CD4-positive, CD25-positive, alpha-beta regulatory T cell (primary cell): ENCODE measurements around the gene KCNIP4. TPM values are rescaled to one million over a fixed set of nuclear protein-coding genes. Genes with fewer than 3 reads are reported as not detected.

Experiments used
- ATAC-seq, 2 donors: fragments of 150-1000 bp; cut with Tn5 transposase; one replicate each; pipeline ENCODE4 v1.10.0; 2021; ENCODE audit warnings: low read depth in 2 of 2, moderate number of reproducible peaks in 2 of 2, moderate library complexity in 1 of 2
- DNase-seq, 3 donors: peaks; one replicate each; pipeline versions ENCODE4 v3.0.0 to v3.0.0-alpha.2; 2012 to 2022; ENCODE audit warnings: mixed read lengths in 1 of 3
- H3K27ac ChIP-seq: one replicate; pipeline ENCODE4 v1.7.0; 2013; ENCODE audit warnings: mild to moderate bottlenecking, low read length; ENCODE audit not compliant: insufficient read depth, poor library complexity, severe bottlenecking
- H3K27me3 ChIP-seq: one replicate; pipeline ENCODE4 v1.7.0; 2013; ENCODE audit warnings: low read length; ENCODE audit not compliant: control insufficient read depth, insufficient read depth
- H3K36me3 ChIP-seq: one replicate; pipeline ENCODE4 v1.7.0; 2013; ENCODE audit warnings: mild to moderate bottlenecking, low read length, moderate library complexity; ENCODE audit not compliant: control insufficient read depth, insufficient read depth
- H3K4me1 ChIP-seq: 2 replicates; pipeline ENCODE4 v1.7.0; 2013; ENCODE audit warnings: mild to moderate bottlenecking, low read length; ENCODE audit not compliant: insufficient read depth, control insufficient read depth, poor library complexity, severe bottlenecking
- H3K4me3 ChIP-seq: one replicate; pipeline ENCODE4 v1.7.0; 2013; ENCODE audit warnings: low read depth, mild to moderate bottlenecking, low read length, moderate library complexity
- H3K9me3 ChIP-seq, 2 experiments: 1 replicate in 1 of 2; 2 replicates in 1 of 2; pipeline ENCODE4 v1.7.0; 2013; ENCODE audit warnings: low read length in 2 of 2, mild to moderate bottlenecking in 1 of 2, moderate library complexity in 1 of 2; ENCODE audit not compliant: control insufficient read depth in 2 of 2
- H3K27ac Mint-ChIP-seq, 3 donors: one replicate each; pipeline ENCODE4 v1.8.0; 2020 to 2022; ENCODE audit warnings: mild to moderate bottlenecking in 3 of 3, mixed read lengths in 3 of 3, moderate library complexity in 2 of 3
- H3K27me3 Mint-ChIP-seq: one replicate; pipeline ENCODE4 v1.8.0; 2022; ENCODE audit warnings: mild to moderate bottlenecking, mixed read lengths
- H3K36me3 Mint-ChIP-seq: one replicate; pipeline ENCODE4 v1.8.0; 2020; ENCODE audit warnings: mixed read lengths
- H3K4me1 Mint-ChIP-seq, 4 donors: one replicate each; pipeline ENCODE4 v1.8.0; 2020 to 2022; ENCODE audit warnings: mixed read lengths in 4 of 4, mild to moderate bottlenecking in 1 of 4
- H3K4me3 Mint-ChIP-seq, 4 donors: one replicate each; pipeline ENCODE4 v1.8.0; 2020 to 2022; ENCODE audit warnings: mild to moderate bottlenecking in 4 of 4, mixed read lengths in 4 of 4, moderate library complexity in 3 of 4
- H3K9me3 Mint-ChIP-seq, 7 donors: one replicate each; pipeline ENCODE4 v1.8.0; 2020 to 2022; ENCODE audit warnings: mixed read lengths in 7 of 7, mild to moderate bottlenecking in 3 of 7, moderate library complexity in 2 of 7
- polyA plus RNA-seq, 4 donors: library from polyadenylated mRNA; unstranded; fragments of 300-500 nt; fragmentation: Illumina TruSeq; gene quantifications; one replicate each; pipeline ENCODE4 v1.2.3, GENCODE V29; 2021
- total RNA-seq: library from RNA; stranded (reverse); gene quantifications from one replicate; pipeline ENCODE4 v1.2.3, GENCODE V29; 2022

KCNIP4 gene
- total and polyA plus RNA-seq, 5 donors from 2014 or later: 0.09 to 0.24 TPM; not detected in 3

DNA sequence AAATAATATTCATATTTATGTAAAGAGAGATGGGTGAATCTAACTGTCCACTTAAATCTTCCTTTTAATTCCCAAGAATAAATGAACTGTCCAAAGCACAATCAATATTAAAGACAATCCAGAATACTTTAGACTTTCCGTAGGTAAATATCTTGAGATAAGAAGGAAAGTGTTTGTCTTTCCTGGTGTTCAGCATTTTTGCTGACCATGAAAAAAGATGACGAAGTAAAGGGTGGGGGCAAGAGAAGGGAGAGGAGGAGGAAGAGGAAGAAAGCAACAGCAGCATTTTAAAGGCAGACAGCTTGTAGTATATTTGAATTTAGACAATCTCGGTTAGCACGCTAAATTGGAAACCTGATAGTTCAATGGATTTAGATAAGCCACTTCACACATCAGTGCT, 498.2 kb downstream of the KCNIP4 start:
- H3K36me3 ChIP-seq: no peaks in the 10 kb centered on the region
- ATAC-seq (no peak), DNase-seq (no peak)
- no peak overlapping the region for H3K27ac Mint-ChIP-seq
- H3K27me3 ChIP-seq: no peaks in the 10 kb centered on the region
- no peak overlapping the region for H3K4me3 Mint-ChIP-seq
- H3K4me3 ChIP-seq: no peak overlapping the region
- no peaks in the 10 kb centered on the region for H3K36me3 Mint-ChIP-seq
- no peaks in the 10 kb centered on the region for H3K27me3 Mint-ChIP-seq
- no peaks in the 10 kb centered on the region for H3K4me1 ChIP-seq
- H3K9me3 ChIP-seq: no peaks in the 10 kb centered on the region
- H3K9me3 Mint-ChIP-seq: peaks cover 0 to 13% (median 3%) of the 10 kb centered on the region in 7 donors
- no peaks in the 10 kb centered on the region for H3K4me1 Mint-ChIP-seq
- no peak overlapping the region for H3K27ac ChIP-seq

- no peaks in the 10 kb centered on the region for H3K27me3 Mint-ChIP-seq
Observed at GRCh38 chr4:21447301-21448054, 501.1 kb downstream of the KCNIP4 start.

DNA sequence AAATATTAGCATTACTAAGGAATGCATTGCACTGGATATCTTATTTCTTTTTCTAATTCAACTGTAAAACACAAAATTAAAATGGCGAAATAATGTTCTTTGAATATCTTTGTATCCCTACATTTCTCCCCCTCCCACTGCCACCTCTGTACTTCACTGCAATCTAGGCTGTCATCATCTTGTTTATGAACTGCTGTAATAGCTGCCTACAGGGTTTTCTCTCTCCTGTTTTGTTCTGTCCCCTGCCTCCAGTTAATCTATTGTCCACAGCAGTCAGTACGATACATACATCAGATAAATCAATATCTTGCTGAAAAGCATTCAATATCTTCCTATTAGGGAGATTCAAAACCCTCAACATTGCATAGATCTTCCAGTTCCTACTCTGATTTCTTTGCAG, 528.4 kb downstream of the KCNIP4 start:
- no peaks in the 10 kb centered on the region for H3K27me3 ChIP-seq
- Mint-ChIP-seq H3K4me3 (no peak overlapping the region), H3K27me3 (no peaks in the 10 kb centered on the region), H3K9me3 (peaks cover 0 to 21% (median 7%) of the 10 kb centered on the region in 7 donors), H3K4me1 (no peaks in the 10 kb centered on the region), H3K27ac (no peak overlapping the region), H3K36me3 (no peaks in the 10 kb centered on the region)
- no peaks in the 10 kb centered on the region for H3K36me3 ChIP-seq
- H3K4me3 ChIP-seq: no peak overlapping the region
- no peaks in the 10 kb centered on the region for H3K4me1 ChIP-seq
- DNase-seq (no peak), ATAC-seq (no peak)
- H3K9me3 ChIP-seq: no peaks in the 10 kb centered on the region
- no peak overlapping the region for H3K27ac ChIP-seq

More at GRCh38 chr4:21447301-21448054, 501.1 kb downstream of the KCNIP4 start:
- Mint-ChIP-seq H3K4me3 (no peak overlapping the region), H3K9me3 (peaks cover 0 to 20% (median 4%) of the 10 kb centered on the region in 7 donors), H3K27ac (no peak overlapping the region), H3K36me3 (no peaks in the 10 kb centered on the region), H3K4me1 (no peaks in the 10 kb centered on the region)
- Histone ChIP-seq H3K27ac (no peak overlapping the region), H3K4me1 (no peaks in the 10 kb centered on the region), H3K27me3 (no peaks in the 10 kb centered on the region), H3K4me3 (no peak overlapping the region), H3K36me3 (no peaks in the 10 kb centered on the region), H3K9me3 (peaks cover 0 to 4% of the 10 kb centered on the region in 2 experiments)
- DNase-seq (no peak), ATAC-seq (no peak)

- no peak overlapping the region for H3K4me3 Mint-ChIP-seq
Observed at GRCh38 chr4:21415728-21416127, 532.8 kb downstream of the KCNIP4 start.

GRCh38 chr4:21413807-21414370, 534.7 kb downstream of the KCNIP4 start:
- no peak overlapping the region for H3K4me3 Mint-ChIP-seq
- H3K4me1 Mint-ChIP-seq: no peaks in the 10 kb centered on the region
- Histone ChIP-seq H3K27me3 (no peaks in the 10 kb centered on the region), H3K4me1 (no peaks in the 10 kb centered on the region), H3K9me3 (no peaks in the 10 kb centered on the region), H3K27ac (no peak overlapping the region), H3K36me3 (no peaks in the 10 kb centered on the region), H3K4me3 (no peak overlapping the region)
- H3K27me3 Mint-ChIP-seq: no peaks in the 10 kb centered on the region
- no peaks in the 10 kb centered on the region for H3K36me3 Mint-ChIP-seq
- no peak overlapping the region for H3K27ac Mint-ChIP-seq
- DNase-seq (no peak), ATAC-seq (no peak)
- peaks cover 1 to 19% (median 9%) of the 10 kb centered on the region in 7 donors for H3K9me3 Mint-ChIP-seq

More at GRCh38 chr4:21415728-21416127, 532.8 kb downstream of the KCNIP4 start:
- H3K4me3 ChIP-seq: no peak overlapping the region
- Mint-ChIP-seq H3K36me3 (no peaks in the 10 kb centered on the region), H3K27me3 (no peaks in the 10 kb centered on the region), H3K4me1 (no peaks in the 10 kb centered on the region), H3K27ac (no peak overlapping the region), H3K9me3 (peaks cover 0 to 20% (median 9%) of the 10 kb centered on the region in 7 donors)
- H3K27me3 ChIP-seq: no peaks in the 10 kb centered on the region
- no peaks in the 10 kb centered on the region for H3K4me1 ChIP-seq
- ATAC-seq: no peak
- H3K9me3 ChIP-seq: no peaks in the 10 kb centered on the region
- no peaks in the 10 kb centered on the region for H3K36me3 ChIP-seq
- no peak overlapping the region for H3K27ac ChIP-seq
- DNase-seq: no peak

DNA sequence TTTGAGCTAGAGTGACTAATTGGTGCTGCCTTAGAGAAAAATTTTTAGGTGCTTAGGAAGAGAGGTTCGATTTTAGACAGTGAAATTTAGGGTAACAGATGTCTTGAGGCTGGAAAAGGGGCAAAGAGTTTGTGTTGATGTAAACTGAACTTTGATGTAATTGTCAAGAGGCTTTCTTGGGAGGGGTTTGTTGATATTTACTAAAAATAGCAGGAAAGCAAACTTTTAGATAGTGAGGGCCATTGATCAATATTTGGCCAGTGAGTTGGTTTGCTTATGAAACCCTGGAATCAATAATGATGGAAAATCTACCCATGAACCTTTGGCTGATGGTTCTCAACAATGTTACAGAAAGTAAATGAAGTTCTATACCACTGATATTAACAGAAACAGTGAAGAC, 537.5 kb downstream of the KCNIP4 start:
- Mint-ChIP-seq H3K9me3 (peaks cover 1 to 15% (median 8%) of the 10 kb centered on the region in 7 donors), H3K4me3 (no peak overlapping the region), H3K27ac (no peak overlapping the region), H3K4me1 (peaks cover 0 to 4% (median 0%) of the 10 kb centered on the region in 4 donors), H3K27me3 (no peaks in the 10 kb centered on the region), H3K36me3 (no peaks in the 10 kb centered on the region)
- DNase-seq (no peak), ATAC-seq (no peak)
- no peaks in the 10 kb centered on the region for H3K9me3 ChIP-seq
- no peaks in the 10 kb centered on the region for H3K4me1 ChIP-seq
- no peaks in the 10 kb centered on the region for H3K36me3 ChIP-seq
- H3K27ac ChIP-seq: no peak overlapping the region
- H3K27me3 ChIP-seq: no peaks in the 10 kb centered on the region
- no peak overlapping the region for H3K4me3 ChIP-seq

DNA sequence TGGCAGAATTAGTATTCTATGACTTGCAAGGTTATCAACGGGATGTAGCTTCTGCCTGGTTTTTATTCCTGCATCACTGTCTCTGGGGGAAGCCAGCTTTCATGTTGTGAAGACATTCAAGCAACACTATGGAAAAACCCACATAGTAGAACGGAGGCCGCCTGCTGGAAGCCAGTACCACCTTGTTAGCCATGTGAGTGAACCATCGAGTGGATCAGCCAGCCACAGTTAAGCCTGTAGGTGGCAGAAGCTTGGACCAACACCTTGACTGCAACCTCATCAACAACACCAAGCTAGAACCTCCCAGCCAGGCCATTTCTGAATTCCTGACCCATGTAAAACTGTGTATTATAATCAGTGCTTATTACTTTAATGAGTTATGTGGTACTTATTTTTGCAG, 538.2 kb downstream of the KCNIP4 start:
- no peaks in the 10 kb centered on the region for H3K27me3 Mint-ChIP-seq
- no peak overlapping the region for H3K4me3 Mint-ChIP-seq
- no peak overlapping the region for H3K27ac Mint-ChIP-seq
- peaks cover 0 to 4% (median 0%) of the 10 kb centered on the region in 4 donors for H3K4me1 Mint-ChIP-seq
- peaks cover 1 to 12% (median 5%) of the 10 kb centered on the region in 7 donors for H3K9me3 Mint-ChIP-seq
- no peaks in the 10 kb centered on the region for H3K4me1 ChIP-seq
- ATAC-seq: no peak
- no peaks in the 10 kb centered on the region for H3K36me3 ChIP-seq
- no peak for DNase-seq
- no peak overlapping the region for H3K27ac ChIP-seq
- H3K36me3 Mint-ChIP-seq: no peaks in the 10 kb centered on the region
- no peak overlapping the region for H3K4me3 ChIP-seq
- no peaks in the 10 kb centered on the region for H3K9me3 ChIP-seq
- H3K27me3 ChIP-seq: no peaks in the 10 kb centered on the region

DNA sequence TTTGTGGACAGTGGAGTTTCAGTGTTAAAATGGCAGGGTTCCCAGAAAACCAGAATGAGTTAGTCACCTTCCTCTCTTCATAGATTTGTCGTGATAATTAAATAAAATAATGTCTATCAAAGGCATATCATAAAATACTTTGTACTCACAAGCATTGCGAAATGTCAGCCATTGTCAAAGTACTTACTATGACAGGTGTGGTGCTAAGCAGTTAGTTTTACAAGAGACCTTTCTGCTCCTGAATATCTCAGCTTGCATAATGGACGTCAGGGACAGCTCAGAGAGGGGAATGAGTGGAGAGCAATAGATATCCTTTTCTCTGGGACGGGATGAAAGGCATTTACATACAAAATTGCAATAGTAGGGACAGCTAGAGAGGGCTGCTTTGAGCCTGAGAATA, 560.9 kb downstream of the KCNIP4 start:
- Mint-ChIP-seq H3K27me3 (no peaks in the 10 kb centered on the region), H3K27ac (peak overlapping the region in 1 of 3 donors; percentile 61), H3K36me3 (no peaks in the 10 kb centered on the region), H3K4me3 (no peak overlapping the region), H3K4me1 (no peaks in the 10 kb centered on the region), H3K9me3 (peaks cover 0 to 13% (median 3%) of the 10 kb centered on the region in 7 donors)
- no peak overlapping the region for H3K4me3 ChIP-seq
- no peaks in the 10 kb centered on the region for H3K27me3 ChIP-seq
- H3K27ac ChIP-seq: no peak overlapping the region
- H3K4me1 ChIP-seq: no peaks in the 10 kb centered on the region
- no peaks in the 10 kb centered on the region for H3K9me3 ChIP-seq
- DNase-seq: no peak
- no peak for ATAC-seq
- H3K36me3 ChIP-seq: no peaks in the 10 kb centered on the region
